CD4-positive, alpha-beta memory T cell (primary cell): ENCODE measurements around the gene LRRC43. TPM values are rescaled to one million over a fixed set of nuclear protein-coding genes. Genes with fewer than 3 reads are reported as not detected.
A peak's percentile ranks its signal among the peaks of the same experiment; 100 is the strongest.
"Not testable (repeated sequence)": the region's sequence is repeated elsewhere in the genome, so short reads cannot be mapped to it uniquely, and the experiment has no call there.

Source experiments
- CTCF ChIA-PET: fragments of 350-600 bp; sonication (Branson Sonifier 250); formaldehyde crosslinking; loops from one replicate; lab custom pipeline; 2021; ENCODE audit warnings: inconsistent platforms; ENCODE audit not compliant: partially characterized antibody; lab: Charles Lee
- POLR2A ChIA-PET: fragments of 350-600 bp; sonication (Branson Sonifier 250); formaldehyde crosslinking; loops from one replicate; lab custom pipeline; 2021; ENCODE audit not compliant: partially characterized antibody; lab: Charles Lee
- DNase-seq, 5 donors: peaks; one replicate each; pipeline versions ENCODE4 v3.0.0 to v3.0.0-alpha.2; 2020 to 2022; ENCODE audit warnings: mixed read lengths in 1 of 5
- H3K27ac ChIP-seq: one replicate; pipeline ENCODE4 v1.7.0; 2013; ENCODE audit warnings: low read depth, low read length
- H3K27me3 ChIP-seq: 2 replicates; pipeline ENCODE4 v1.7.0; 2013; ENCODE audit warnings: mild to moderate bottlenecking, low read length, moderate library complexity; ENCODE audit not compliant: insufficient read depth
- H3K36me3 ChIP-seq: 2 replicates; pipeline ENCODE4 v1.7.0; 2013; ENCODE audit warnings: mild to moderate bottlenecking, low read length, moderate library complexity; ENCODE audit not compliant: insufficient read depth
- H3K4me1 ChIP-seq: 2 replicates; pipeline ENCODE4 v1.7.0; 2013; ENCODE audit warnings: mild to moderate bottlenecking, low read length, moderate library complexity; ENCODE audit not compliant: insufficient read depth
- H3K4me3 ChIP-seq, 2 donors: one replicate each; pipeline ENCODE4 v1.7.0; 2013; ENCODE audit warnings: low read length in 2 of 2, mild to moderate bottlenecking in 1 of 2
- H3K9me3 ChIP-seq, 2 donors: one replicate each; pipeline ENCODE4 v1.7.0; 2013; ENCODE audit warnings: low read length in 2 of 2, control low read depth in 1 of 2; ENCODE audit not compliant: control insufficient read depth in 1 of 2
- H3K27ac Mint-ChIP-seq, 7 donors: one replicate each; pipeline ENCODE4 v1.8.0; 2020 to 2021; ENCODE audit warnings: mixed read lengths in 7 of 7, mild to moderate bottlenecking in 6 of 7, inconsistent platforms in 3 of 7, moderate library complexity in 3 of 7
- H3K27me3 Mint-ChIP-seq, 2 donors: one replicate each; pipeline ENCODE4 v1.8.0; 2020 to 2021; ENCODE audit warnings: mixed read lengths in 2 of 2
- H3K36me3 Mint-ChIP-seq, 2 donors: one replicate each; pipeline ENCODE4 v1.8.0; 2020 to 2021; ENCODE audit warnings: mixed read lengths in 2 of 2, inconsistent platforms in 1 of 2, mild to moderate bottlenecking in 1 of 2
- H3K4me1 Mint-ChIP-seq, 4 donors: one replicate each; pipeline ENCODE4 v1.8.0; 2020 to 2021; ENCODE audit warnings: mixed read lengths in 4 of 4, mild to moderate bottlenecking in 1 of 4
- H3K4me3 Mint-ChIP-seq, 8 donors: one replicate each; pipeline ENCODE4 v1.8.0; 2020 to 2021; ENCODE audit warnings: mixed read lengths in 8 of 8, mild to moderate bottlenecking in 7 of 8, moderate library complexity in 6 of 8, inconsistent platforms in 3 of 8
- H3K9me3 Mint-ChIP-seq, 8 donors: one replicate each; pipeline ENCODE4 v1.8.0; 2020 to 2021; ENCODE audit warnings: mixed read lengths in 8 of 8, mild to moderate bottlenecking in 5 of 8, inconsistent platforms in 3 of 8, moderate library complexity in 1 of 8
- intact Hi-C: fragments of 100-400 bp; cut with micrococcal nuclease; formaldehyde crosslinking; loops from one replicate; pipeline ENCODE4 v1.15.1; 2023
- polyA plus RNA-seq, 2 donors: library from polyadenylated mRNA; unstranded; fragments of 300-500 nt; fragmentation: Illumina TruSeq; gene quantifications; one replicate each; pipeline ENCODE4 v1.2.3, GENCODE V29; 2021
- total RNA-seq, 2 experiments: library from RNA; stranded (reverse); gene quantifications; one replicate each; pipeline ENCODE4 v1.2.3, GENCODE V29; 2021

LRRC43 gene
- total and polyA plus RNA-seq, 4 experiments from 2014 or later, result not detected

DNA sequence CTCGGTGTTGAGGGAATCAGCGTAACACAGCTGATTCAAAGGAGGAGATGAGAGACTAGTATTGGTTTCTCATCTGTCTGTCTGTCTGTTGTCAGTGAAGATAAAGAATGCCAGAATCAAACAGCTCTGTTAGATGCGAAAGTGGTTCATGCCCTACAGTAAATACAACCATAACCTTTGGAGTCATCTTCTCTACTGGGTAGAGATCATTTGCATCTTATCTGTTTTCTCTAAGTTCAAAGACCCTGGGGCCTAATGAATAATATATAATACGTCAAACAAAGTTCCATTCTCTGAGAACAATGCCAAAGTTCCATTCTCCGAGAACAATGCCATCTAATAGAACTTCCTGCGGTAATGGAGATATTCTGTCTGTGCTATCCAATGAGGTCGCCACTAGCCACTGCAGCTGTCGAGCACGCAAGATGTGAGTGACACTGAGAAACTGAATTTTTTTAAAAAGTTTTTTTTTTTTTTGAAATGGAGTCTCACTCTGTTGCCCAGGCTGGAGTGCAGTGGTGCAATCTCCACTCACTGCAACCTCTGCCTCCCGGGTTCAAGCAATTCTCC, 15.5 kb upstream of the LRRC43 start:
- Mint-ChIP-seq H3K27ac (peak overlapping the region in 2 of 7 donors; percentile 14 to 53), H3K27me3 (peaks cover 3 to 7% of the 10 kb centered on the region in 2 donors), H3K36me3 (no peaks in the 10 kb centered on the region), H3K9me3 (no peaks in the 10 kb centered on the region), H3K4me3 (peak overlapping the region in 5 of 8 donors; percentile 22 to 76 (median 62)), H3K4me1 (peaks cover 7 to 10% (median 10%) of the 10 kb centered on the region in 4 donors)
- H3K9me3 ChIP-seq, result no peaks in the 10 kb centered on the region
- no peaks in the 10 kb centered on the region for H3K36me3 ChIP-seq
- H3K27ac ChIP-seq, result no peak overlapping the region
- intact Hi-C loops, result no loop called here
- ChIA-PET POLR2A (no interaction called here), CTCF (interaction anchor here (1.0 kb wide), 1 partner anchor 44 kb away, joined by 3 read pairs; no protein-coding TSS in a partner anchor)
- no peak for DNase-seq
- H3K4me1 ChIP-seq, result peaks cover 6% of the 10 kb centered on the region
- no peak overlapping the region for H3K4me3 ChIP-seq
- no peaks in the 10 kb centered on the region for H3K27me3 ChIP-seq

DNA sequence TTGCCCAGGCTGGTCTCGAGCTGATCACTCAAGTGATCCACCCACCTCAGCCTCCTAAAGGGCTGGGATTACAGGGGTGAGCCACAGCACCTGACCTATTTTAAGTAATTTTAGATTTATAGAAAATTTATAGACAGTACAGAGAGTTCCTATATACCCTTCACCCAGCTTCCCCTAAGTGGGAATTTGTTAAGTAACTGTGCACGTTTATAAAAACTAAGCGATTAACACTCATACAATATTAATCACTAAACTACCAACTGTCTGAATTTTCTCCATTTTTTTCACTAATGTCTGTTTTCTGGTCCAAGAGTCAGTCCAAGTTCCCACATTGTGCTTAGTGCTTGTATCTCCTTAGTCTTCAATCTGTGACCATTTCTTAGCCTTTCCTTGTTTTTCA, 14.4 kb upstream of the LRRC43 start:
- Histone ChIP-seq H3K9me3 (no peaks in the 10 kb centered on the region), H3K4me1 (peaks cover 6% of the 10 kb centered on the region), H3K27me3 (no peaks in the 10 kb centered on the region), H3K36me3 (no peaks in the 10 kb centered on the region), H3K4me3 (no peak overlapping the region), H3K27ac (no peak overlapping the region)
- no peak for DNase-seq
- intact Hi-C loops, result no loop called here
- Mint-ChIP-seq H3K4me3 (no peak overlapping the region), H3K27me3 (peaks cover 2 to 7% of the 10 kb centered on the region in 2 donors), H3K4me1 (peaks cover 7 to 10% (median 10%) of the 10 kb centered on the region in 4 donors), H3K9me3 (no peaks in the 10 kb centered on the region), H3K27ac (no peak overlapping the region), H3K36me3 (no peaks in the 10 kb centered on the region)
- ChIA-PET CTCF (interaction anchor here (0.9 kb wide), 1 partner anchor 24 kb away, joined by 3 read pairs; no protein-coding TSS in a partner anchor), POLR2A (no interaction called here)

DNA sequence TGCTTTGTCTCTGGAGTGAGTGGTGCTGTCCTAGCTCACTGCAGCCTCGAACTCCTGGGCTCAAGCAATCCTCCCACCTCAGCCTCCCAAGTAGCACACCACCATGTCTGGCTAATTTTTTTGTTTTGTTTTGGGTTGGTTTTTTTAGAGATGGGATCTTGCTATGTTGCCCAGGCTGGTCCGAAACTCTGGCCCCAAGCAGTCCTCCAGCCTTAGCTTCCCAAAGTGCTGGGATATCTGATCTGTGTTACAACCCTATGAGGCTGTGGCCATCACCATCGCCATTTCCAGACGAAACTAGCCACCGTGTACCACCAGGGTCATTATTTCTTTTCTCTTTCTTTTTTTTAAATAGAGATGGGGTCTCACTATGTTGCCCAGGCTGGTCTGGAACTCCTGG, 11.5 kb upstream of the LRRC43 start:
- H3K4me3 ChIP-seq, result no peak overlapping the region
- POLR2A ChIA-PET, result no interaction called here
- Mint-ChIP-seq H3K27me3 (peaks cover 2 to 9% of the 10 kb centered on the region in 2 donors), H3K4me3 (no peak overlapping the region), H3K27ac (no peak overlapping the region), H3K4me1 (peaks cover 7 to 10% (median 9%) of the 10 kb centered on the region in 4 donors), H3K9me3 (peaks cover 0 to 1% (median 0%) of the 10 kb centered on the region in 8 donors), H3K36me3 (no peaks in the 10 kb centered on the region)
- no peaks in the 10 kb centered on the region for H3K27me3 ChIP-seq
- no peak for DNase-seq
- intact Hi-C loops, result no loop called here
- H3K27ac ChIP-seq, result no peak overlapping the region
- H3K9me3 ChIP-seq, result no peaks in the 10 kb centered on the region
- H3K36me3 ChIP-seq, result no peaks in the 10 kb centered on the region
- H3K4me1 ChIP-seq, result peaks cover 6% of the 10 kb centered on the region
- CTCF ChIA-PET, result no interaction called here

DNA sequence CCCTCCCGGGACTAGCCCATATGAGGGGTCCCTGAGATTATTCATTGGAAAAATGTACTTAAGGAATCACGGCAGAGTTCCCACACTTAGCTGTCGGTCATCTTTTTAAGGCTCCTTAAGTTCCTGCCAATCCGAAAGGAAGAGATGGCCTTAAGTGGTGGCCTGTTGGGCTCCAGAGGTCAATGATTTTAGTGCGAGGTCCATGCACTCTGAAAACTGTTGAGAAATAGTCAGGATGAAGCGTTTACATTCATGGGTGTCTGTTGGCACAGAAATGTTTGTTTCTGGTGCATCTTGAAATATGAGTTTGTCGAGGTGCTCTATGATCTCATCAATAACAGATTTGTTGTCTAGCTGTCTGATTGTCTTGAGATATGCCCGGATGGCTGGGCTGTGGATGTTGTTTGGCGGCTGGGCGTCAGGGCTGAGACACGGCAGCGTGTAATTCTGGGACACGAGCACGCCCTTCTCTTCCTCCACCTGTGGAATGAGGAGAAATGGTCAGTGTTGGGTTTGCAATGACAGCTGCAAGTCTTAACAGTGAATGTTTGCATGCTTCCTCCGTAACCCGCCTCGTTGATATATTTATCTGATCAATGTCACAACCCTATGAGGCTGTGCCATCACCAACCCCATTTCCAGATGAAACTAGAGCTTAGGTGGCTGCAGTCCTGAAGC, 10.5 kb upstream of the LRRC43 start:
- intact Hi-C loops, result no loop called here
- no peak overlapping the region for H3K4me3 Mint-ChIP-seq
- H3K36me3 Mint-ChIP-seq, result no peaks in the 10 kb centered on the region
- H3K4me1 Mint-ChIP-seq, result peaks cover under 1 to 1% (median under 1%) of the 10 kb centered on the region in 4 donors
- H3K27ac Mint-ChIP-seq, result no peak overlapping the region
- Histone ChIP-seq H3K36me3 (no peaks in the 10 kb centered on the region), H3K4me3 (no peak overlapping the region), H3K4me1 (no peaks in the 10 kb centered on the region), H3K27me3 (no peaks in the 10 kb centered on the region), H3K9me3 (no peaks in the 10 kb centered on the region), H3K27ac (no peak overlapping the region)
- H3K27me3 Mint-ChIP-seq, result peaks cover 2% of the 10 kb centered on the region in 2 donors
- DNase-seq, result no peak
- ChIA-PET CTCF (interaction anchor here (1.4 kb wide), 1 partner anchor 183 kb away, joined by 3 read pairs; no protein-coding TSS in a partner anchor), POLR2A (no interaction called here)
- peaks cover 0 to 1% (median 0%) of the 10 kb centered on the region in 8 donors for H3K9me3 Mint-ChIP-seq

DNA sequence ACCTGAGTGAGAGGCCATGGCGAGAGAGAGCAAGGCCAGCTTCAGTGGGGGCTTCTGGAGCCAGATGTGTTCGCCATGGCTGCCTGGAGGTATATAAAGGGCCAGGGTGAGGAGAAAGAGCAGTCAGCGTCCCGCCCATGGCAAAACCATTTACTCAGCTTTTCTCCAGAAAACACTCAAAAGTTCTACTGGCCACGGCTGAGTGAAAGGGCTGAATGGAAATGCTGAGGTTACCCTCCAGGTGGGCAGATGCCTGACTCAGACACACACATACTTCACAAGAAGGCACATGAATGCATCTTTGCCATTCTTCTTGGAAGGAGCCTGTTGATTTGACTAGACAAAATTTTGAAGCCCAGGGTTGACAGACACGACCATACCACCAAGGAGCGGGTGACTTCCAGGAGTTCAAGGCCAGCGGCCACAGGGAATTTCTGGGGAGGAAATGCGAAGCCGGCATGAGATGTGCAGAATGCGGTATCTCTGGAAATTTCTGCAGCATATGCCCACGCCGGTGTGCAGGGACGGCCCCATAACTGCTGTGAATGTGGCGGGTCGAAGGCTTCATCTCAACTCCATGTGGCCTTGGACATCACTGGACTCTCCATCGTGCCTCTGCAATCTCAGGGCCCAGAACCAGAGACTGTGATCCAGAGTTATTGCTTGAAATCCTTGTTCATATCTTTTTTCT, 8.6 kb upstream of the LRRC43 start, which contains the start of gene IL31:
Gene IL31, minus strand, starts transcription at position 67 of the 691 bp plus-strand sequence. Its CDS starts 49 bp downstream, at position 18.
- H3K27me3 Mint-ChIP-seq, result peaks cover 0 to 2% of the 10 kb centered on the region in 2 donors
- intact Hi-C loops, result no loop called here
- no peaks in the 10 kb centered on the region for H3K4me1 ChIP-seq
- peaks cover 0 to 1% (median 0%) of the 10 kb centered on the region in 8 donors for H3K9me3 Mint-ChIP-seq
- H3K9me3 ChIP-seq, result no peaks in the 10 kb centered on the region
- H3K36me3 ChIP-seq, result no peaks in the 10 kb centered on the region
- no peak within 1 kb of the TSS for H3K27ac Mint-ChIP-seq
- H3K4me1 Mint-ChIP-seq, result no peaks in the 10 kb centered on the region
- POLR2A ChIA-PET, result no interaction called here
- CTCF ChIA-PET, result no interaction called here
- no peaks in the 10 kb centered on the region for H3K36me3 Mint-ChIP-seq
- no peak within 1 kb of the TSS for H3K27ac ChIP-seq
- no peak within 1 kb of the TSS for H3K4me3 Mint-ChIP-seq
- no peak for DNase-seq
- no peak within 1 kb of the TSS for H3K4me3 ChIP-seq
- no peaks in the 10 kb centered on the region for H3K27me3 ChIP-seq

DNA sequence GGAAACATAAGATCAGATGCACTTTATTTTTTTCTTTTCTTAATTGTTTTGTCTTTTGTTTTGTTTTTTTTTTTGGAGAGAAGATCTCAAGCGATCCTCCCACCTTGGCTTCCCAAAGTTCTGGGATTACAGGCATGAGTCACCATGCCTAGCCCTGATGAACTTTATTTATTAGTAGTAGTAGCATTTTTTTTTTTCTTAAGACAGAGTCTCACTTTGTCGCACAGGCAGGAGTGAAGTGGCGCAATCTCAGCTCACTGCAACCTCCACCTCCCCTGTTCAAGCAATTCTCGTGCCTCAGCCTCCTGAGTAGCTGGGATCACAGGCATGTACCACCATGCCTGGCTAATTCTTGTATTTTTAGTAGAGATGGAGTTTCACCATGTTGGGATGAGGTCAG, 6.5 kb upstream of the LRRC43 start:
- POLR2A ChIA-PET, H3K27ac ChIP-seq, H3K9me3 ChIP-seq, H3K4me3 Mint-ChIP-seq, H3K9me3 Mint-ChIP-seq, DNase-seq, H3K4me1 ChIP-seq, H3K27me3 ChIP-seq, H3K27ac Mint-ChIP-seq, H3K36me3 Mint-ChIP-seq, H3K36me3 ChIP-seq, CTCF ChIA-PET, H3K4me3 ChIP-seq, H3K4me1 Mint-ChIP-seq, H3K27me3 Mint-ChIP-seq, intact Hi-C loops: not testable (repeated sequence)

DNA sequence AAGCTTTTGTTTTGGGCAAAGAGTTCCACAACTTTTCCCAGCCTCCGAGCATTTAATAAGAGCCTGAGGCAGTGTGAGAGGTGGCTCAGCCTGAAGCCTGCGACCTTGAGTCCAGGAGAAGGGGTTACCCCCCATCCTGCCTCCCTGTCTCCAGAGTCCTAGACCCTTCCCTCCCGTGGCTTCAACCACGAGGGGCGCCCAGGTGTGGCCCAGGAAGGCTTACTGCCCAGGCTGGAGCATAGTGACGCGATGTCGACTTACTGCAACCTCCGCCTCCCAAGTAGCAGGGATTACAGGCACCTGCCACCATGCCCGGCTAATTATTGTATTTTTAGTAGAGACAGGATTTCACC, 641 bp downstream of the LRRC43 start:
- H3K4me1 ChIP-seq, result no peaks in the 10 kb centered on the region
- no peaks in the 10 kb centered on the region for H3K27me3 ChIP-seq
- H3K36me3 ChIP-seq, result no peaks in the 10 kb centered on the region
- peak overlapping the region in 1 of 2 donors; percentile 18 for H3K4me3 ChIP-seq
- ChIA-PET CTCF (no interaction called here), POLR2A (interaction anchor here (1.1 to 1.3 kb wide), 2 partner anchors 42 to 95 kb away, joined by 3 to 7 read pairs; partner anchors contain the start of gene DIABLO)
- DNase-seq, result no peak
- H3K27ac ChIP-seq, result no peak overlapping the region
- Mint-ChIP-seq H3K36me3 (no peaks in the 10 kb centered on the region), H3K4me3 (peak overlapping the region in 6 of 8 donors; percentile 8 to 77 (median 27)), H3K4me1 (peaks cover 0 to 8% (median 3%) of the 10 kb centered on the region in 4 donors), H3K9me3 (no peaks in the 10 kb centered on the region), H3K27ac (no peak overlapping the region), H3K27me3 (peaks cover 3 to 6% of the 10 kb centered on the region in 2 donors)
- H3K9me3 ChIP-seq, result no peaks in the 10 kb centered on the region
- intact Hi-C loops, result no loop called here
